NCI-H2171 (cell line): ENCODE data around the gene CDC37L1.
A peak's percentile ranks its signal among the peaks of the same experiment; 100 is the strongest.
"Not testable (repeated sequence)": the region's sequence is repeated elsewhere in the genome, so short reads cannot be mapped to it uniquely, and the experiment has no call there.

Experiments
- DNase-seq: peaks from one replicate; lab custom pipeline; 2025; lab: John Stamatoyannopoulos, UW

CDC37L1 gene

GRCh38 chr9:4679268-4680172, at the start of gene CDC37L1:
Gene CDC37L1, plus strand, starts transcription at chr9:4679569. Its CDS starts 199 bp downstream, at chr9:4679768.
- peak; percentile 98 for DNase-seq

GRCh38 chr9:4630836-4631235, 48.5 kb upstream of the CDC37L1 start:
- DNase-seq = no peak

- no peak for DNase-seq
These were observed 40.4 kb upstream of the CDC37L1 start for GRCh38 chr9:4638968-4639367.

GRCh38 chr9:4639420-4639819, 39.9 kb upstream of the CDC37L1 start:
- DNase-seq = no peak

- peak; percentile 34 for DNase-seq
These were observed 39.3 kb upstream of the CDC37L1 start for GRCh38 chr9:4640027-4640426.

- DNase-seq = no peak
These were observed 37.0 kb upstream of the CDC37L1 start for GRCh38 chr9:4642351-4642750.

GRCh38 chr9:4654084-4654483, 25.3 kb upstream of the CDC37L1 start:
- DNase-seq = no peak

GRCh38 chr9:4654538-4654937, 24.8 kb upstream of the CDC37L1 start:
- DNase-seq = no peak

- DNase-seq = not testable (repeated sequence)
These were observed 23.2 kb upstream of the CDC37L1 start for GRCh38 chr9:4656196-4656595.

GRCh38 chr9:4656621-4657020, 22.7 kb upstream of the CDC37L1 start:
- DNase-seq = no peak

GRCh38 chr9:4657426-4658159, 21.8 kb upstream of the CDC37L1 start:
- no peak for DNase-seq

- DNase-seq = not testable (repeated sequence)
These were observed 18.7 kb upstream of the CDC37L1 start for GRCh38 chr9:4660665-4661064.

- DNase-seq = no peak
These were observed 18.2 kb upstream of the CDC37L1 start for GRCh38 chr9:4661165-4661564.

GRCh38 chr9:4661611-4662010, 17.8 kb upstream of the CDC37L1 start:
- no peak for DNase-seq

GRCh38 chr9:4662108-4662988, 17.0 kb upstream of the CDC37L1 start, which contains the start of gene PLPP6:
Gene PLPP6, plus strand, starts transcription at chr9:4662294. Its CDS starts 82 bp downstream, at chr9:4662376.
- DNase-seq = peak; percentile 96

- no peak for DNase-seq
These were observed 16.2 kb upstream of the CDC37L1 start for GRCh38 chr9:4662989-4663792.

GRCh38 chr9:4663956-4664355, 15.4 kb upstream of the CDC37L1 start:
- DNase-seq = no peak

GRCh38 chr9:4665357-4665756, 14.0 kb upstream of the CDC37L1 start:
- no peak for DNase-seq

GRCh38 chr9:4666042-4666699, 13.2 kb upstream of the CDC37L1 start, which contains the start of gene SPATA6L:
Gene SPATA6L, minus strand, starts transcription at chr9:4666480. Its CDS starts 230 bp downstream, at chr9:4666250.
- peak; percentile 51 for DNase-seq

- DNase-seq = no peak
These were observed 11.7 kb upstream of the CDC37L1 start for GRCh38 chr9:4667681-4668080.
